K562 (cell line): ENCODE measurements around the gene SLC39A3. TPM values are rescaled to one million over a fixed set of nuclear protein-coding genes. Genes with fewer than 3 reads are reported as not detected.

ENCODE experiments used
- ATAC-seq: fragments of 200-7000 bp; cut with Tn5 transposase; 3 replicates; pipeline ENCODE4 v1.9.1; 2020; ENCODE audit warnings: moderate library complexity
- BruUV-seq: library from RNA; stranded (reverse); fragments of 400-500 nt; replicated peaks from 2 replicates; lab custom pipeline; 2021; lab: Mats Ljungman, UMichigan
- CTCF ChIA-PET: fragments of 300-600 bp; formaldehyde crosslinking; extraction: SDS; loops from one replicate; lab custom pipeline; 2021; ENCODE audit warnings: low intra/inter-chr PET ratio; lab: Yijun Ruan, JAX
- POLR2A ChIA-PET: fragments of 300-600, 350-650 bp; sonication (Branson Sonifier 250); formaldehyde crosslinking; extraction: SDS; loops from one replicate; lab custom pipeline; 2021; ENCODE audit warnings: antibody characterized with exemption, inconsistent platforms; lab: Yijun Ruan, JAX
- DNase-seq, 4 experiments: peaks; one replicate each; pipeline versions ENCODE4 v3.0.0 to v3.0.0-alpha.2; 2011 to 2018; ENCODE audit warnings: low spot score in 3 of 4, mixed read lengths in 3 of 4; ENCODE audit errors: extremely low read depth in 1 of 4
- FAIRE-seq: peaks from 2 replicates; lab custom pipeline; 2011; peaks lifted over from hg19 to GRCh38; lab: Jason Lieb, UNC
- H2AFZ ChIP-seq: 2 replicates; pipeline ENCODE4 v1.6.0; 2011; ENCODE audit warnings: low read depth, low read length, control low read depth, inconsistent platforms
- H3K27ac ChIP-seq: fragments of 200-600 bp; 3 replicates; pipeline ENCODE4 v1.8.0; 2011; ENCODE audit warnings: low read depth, mild to moderate bottlenecking, control low read depth, inconsistent platforms, low read length, moderate library complexity, mixed read lengths; ENCODE audit errors: extremely low read depth
- H3K27me3 ChIP-seq, 2 experiments: fragments of 300-600 bp in 1 of 2; 2 replicates in 1 of 2; 3 replicates in 1 of 2; pipeline versions ENCODE4 v1.6.0 to v1.8.0; 2011; ENCODE audit warnings: inconsistent platforms in 2 of 2, low read length in 2 of 2, mild to moderate bottlenecking in 1 of 2, mixed read lengths in 1 of 2, moderate library complexity in 1 of 2; ENCODE audit not compliant: control insufficient read depth in 2 of 2, insufficient read depth in 2 of 2
- H3K36me3 ChIP-seq: fragments of 300-600 bp; 3 replicates; pipeline ENCODE4 v1.8.0; 2011; ENCODE audit warnings: mild to moderate bottlenecking, low read length, inconsistent platforms; ENCODE audit not compliant: control insufficient read depth, insufficient read depth
- H3K4me1 ChIP-seq, 2 experiments: fragments of 200-600 bp in 1 of 2; replicated peaks in 1 of 2; 2 replicates in 1 of 2; 3 replicates in 1 of 2; pipeline versions ENCODE4 v1.5.1 to v1.8.0; 2011; ENCODE audit warnings: inconsistent platforms in 2 of 2, low read length in 2 of 2, mild to moderate bottlenecking in 1 of 2, mixed read lengths in 1 of 2, moderate library complexity in 1 of 2; ENCODE audit not compliant: control insufficient read depth in 2 of 2, insufficient read depth in 2 of 2
- H3K4me2 ChIP-seq: 2 replicates; pipeline ENCODE4 v1.6.1; 2011; ENCODE audit warnings: low read length, control low read depth, inconsistent platforms, mixed read lengths; ENCODE audit not compliant: insufficient read depth
- H3K4me3 ChIP-seq: fragments of 200-600 bp; sonication (generic), shearing (Covaris generic); 2 replicates; pipeline ENCODE4 v1.5.1; 2016; ENCODE audit warnings: control low read depth, inconsistent platforms
- H3K79me2 ChIP-seq: fragments of 200-600 bp; 3 replicates; pipeline ENCODE4 v1.8.0; 2011; ENCODE audit warnings: low read length, inconsistent platforms; ENCODE audit not compliant: control insufficient read depth, insufficient read depth
- H3K9ac ChIP-seq, 2 experiments: 2 replicates each; pipeline versions ENCODE4 v1.6.0 to v1.6.1; 2011; ENCODE audit warnings: low read depth in 2 of 2, low read length in 2 of 2, control low read depth in 1 of 2, inconsistent platforms in 1 of 2, mild to moderate bottlenecking in 1 of 2, mixed read lengths in 1 of 2; ENCODE audit not compliant: insufficient read depth in 1 of 2
- H3K9me1 ChIP-seq: one replicate; pipeline ENCODE4 v1.6.0; 2011; ENCODE audit warnings: inconsistent platforms, mild to moderate bottlenecking, low read length, moderate library complexity; ENCODE audit not compliant: control insufficient read depth, insufficient read depth
- H3K9me3 ChIP-seq: replicated peaks from 2 replicates; pipeline ENCODE4 v1.5.1; 2011; ENCODE audit warnings: low read depth, low read length, inconsistent platforms; ENCODE audit not compliant: control insufficient read depth, insufficient read depth
- H4K20me1 ChIP-seq: replicated peaks from 2 replicates; pipeline ENCODE4 v1.6.1; 2011; ENCODE audit warnings: low read length, inconsistent platforms, mixed read lengths; ENCODE audit not compliant: control insufficient read depth, insufficient read depth
- CBX5 ChIP-seq: IDR thresholded peaks from 2 replicates; pipeline ENCODE4 v1.6.1; 2014; ENCODE audit warnings: low read depth, borderline replicate concordance
- HCFC1 ChIP-seq: IDR thresholded peaks from 2 replicates; pipeline ENCODE4 v1.6.1; 2012; ENCODE audit warnings: low read depth, low read length, improper control_type of control experiment
- HOXB6 ChIP-seq: fragments of 250-450 bp; sonication (Bioruptor Pico); IDR thresholded peaks from 2 replicates; pipeline ENCODE4 v1.5.1; 2022; ENCODE audit warnings: mild to moderate bottlenecking, borderline replicate concordance
- MAZ ChIP-seq, 2 experiments: fragments of 450-650 bp in 1 of 2; sonication (generic) in 1 of 2; formaldehyde crosslinking; IDR thresholded peaks in 1 of 2; conservative IDR thresholded peaks in 1 of 2; 2 replicates each; pipeline versions ENCODE4 v1.4.0 to v1.5.0; 2020; ENCODE audit warnings: mild to moderate bottlenecking in 1 of 2, missing genetic modification reagents in 1 of 2
- MCM7 ChIP-seq, 2 experiments: fragments of 450-650 bp; IDR thresholded peaks; 2 replicates each; pipeline ENCODE4 v1.6.1; 2016 to 2018
- MYNN ChIP-seq, 2 experiments: sonication (generic); formaldehyde crosslinking in 1 of 2; IDR thresholded peaks; 2 replicates each; pipeline versions ENCODE4 v1.5.0 to v1.6.1; 2016 to 2020; ENCODE audit warnings: antibody characterized with exemption in 1 of 2, missing genetic modification reagents in 1 of 2
- NBN ChIP-seq: fragments of 450-650 bp; IDR thresholded peaks from 2 replicates; pipeline ENCODE4 v1.6.1; 2016; ENCODE audit warnings: low read depth, mild to moderate bottlenecking
- NCOA4 ChIP-seq: fragments of 450-650 bp; IDR thresholded peaks from 2 replicates; pipeline ENCODE4 v1.6.1; 2018; ENCODE audit warnings: mild to moderate bottlenecking; ENCODE audit not compliant: partially characterized antibody
- POLR2G ChIP-seq: fragments of 200-400 bp; formaldehyde crosslinking; IDR thresholded peaks from 2 replicates; pipeline ENCODE4 v1.6.1; 2017; ENCODE audit warnings: low read depth, mild to moderate bottlenecking, antibody characterized with exemption, low read length, moderate library complexity
- SP2 ChIP-seq: IDR thresholded peaks from 2 replicates; pipeline ENCODE4 v1.6.1; 2011; ENCODE audit warnings: mild to moderate bottlenecking, low read depth, low read length, moderate library complexity; ENCODE audit not compliant: poor library complexity, severe bottlenecking; ENCODE audit errors: extremely low read depth
- ZBTB7A ChIP-seq: IDR thresholded peaks from 2 replicates; pipeline ENCODE4 v1.6.1; 2011; ENCODE audit warnings: low read depth, mild to moderate bottlenecking, low read length, moderate library complexity, borderline replicate concordance; ENCODE audit not compliant: control insufficient read depth
- ZNF134 ChIP-seq: fragments of 250-450 bp; sonication (Bioruptor Pico); conservative IDR thresholded peaks from 2 replicates; pipeline ENCODE4 v1.4.0; 2020
- ZNF445 ChIP-seq: fragments of 250-450 bp; sonication (Bioruptor Pico); IDR thresholded peaks from 2 replicates; pipeline ENCODE4 v1.4.0; 2020; ENCODE audit warnings: low read depth, mild to moderate bottlenecking, moderate library complexity
- ZNF512 ChIP-seq: IDR thresholded peaks from 2 replicates; pipeline ENCODE4 v1.6.1; 2016; ENCODE audit warnings: missing genetic modification characterization, missing compliant biosample characterization
- ZSCAN32 ChIP-seq: fragments of 450-650 bp; formaldehyde crosslinking; IDR thresholded peaks from 2 replicates; pipeline ENCODE4 v1.4.0; 2020; ENCODE audit warnings: mild to moderate bottlenecking, moderate library complexity
- WGBS: fragments of 100-300 bp; shearing (Covaris generic); methylation state at CpG from one replicate; pipeline ENCODE4 v1.1.6; 2016; ENCODE audit warnings: low coverage, mixed read lengths; ENCODE audit not compliant: insufficient coverage; ENCODE audit errors: missing lambda C conversion rate; 5-methylcytosine and 5-hydroxymethylcytosine counted together
- in situ Hi-C: fragments of 300-500 bp; cut with MboI; formaldehyde crosslinking; loops from 4 replicates; pipeline ENCODE4 v1.15.0; 2018; ENCODE audit warnings: inconsistent platforms, mixed read lengths
- intact Hi-C: fragments of 100-400 bp; cut with micrococcal nuclease; formaldehyde crosslinking; loops from 2 replicates; pipeline ENCODE4 v1.14.2; 2022
- polyA plus RNA-seq, 8 experiments: library from polyadenylated mRNA; depleted of rRNA in 4 of 8; stranded (reverse) in 5 of 8; unstranded in 3 of 8; fragments of >200 nt; fragmentation: Nextera tagmentation in 2 of 8; fragmentation: Illumina TruSeq in 1 of 8; extraction: Ambion mirVana in 2 of 8; extraction: Trizol in 1 of 8; gene quantifications; 2 replicates each; pipeline versions ENCODE4 v1.2.1 to v1.2.3, GENCODE V29; 2011 to 2014; ENCODE audit warnings: inconsistent platforms in 1 of 8, missing spikeins in 1 of 8
- total RNA-seq, 7 experiments: library from RNA; depleted of rRNA in 6 of 7; stranded (reverse); fragments of >200 nt in 6 of 7; fragmentation: Illumina TruSeq in 2 of 7; extraction: Trizol in 2 of 7; gene quantifications; 2 replicates each; pipeline versions ENCODE4 v1.2.1 to v1.2.3, GENCODE V29; 2011 to 2021; ENCODE audit warnings: low replicate concordance in 1 of 7
- TF ChIP-seq, protein P1 (sequence below): IDR thresholded peaks from 2 replicates; pipeline ENCODE4 v1.6.1; 2011; ENCODE audit not compliant: insufficient read length; ENCODE audit errors: extremely low read depth
- TF ChIP-seq, protein P2 (sequence below): sonication (generic); formaldehyde crosslinking; IDR thresholded peaks from 2 replicates; pipeline ENCODE4 v1.8.0; 2022; ENCODE audit warnings: mild to moderate bottlenecking, missing genetic modification reagents, borderline replicate concordance

The SLC39A3 gene
- total and polyA plus RNA-seq, 9 of the 15 experiments (the other 6 are each of a cell fraction or from before 2014, with no cell fraction given) = 2.3 to 215 (median 127) TPM

- H3K4me2 ChIP-seq = no peak overlapping the region
- no peaks in the 10 kb centered on the region for H4K20me1 ChIP-seq
- no peak for FAIRE-seq
- intact Hi-C loops = no loop called here
- H3K79me2 ChIP-seq = no peaks in the 10 kb centered on the region
- no peaks in the 10 kb centered on the region for H3K9me1 ChIP-seq
- no peak overlapping the region for H3K27ac ChIP-seq
- WGBS = 61% methylated on average over 22 of the region's 37 CpGs
- H2AFZ ChIP-seq = no peak overlapping the region
- H3K9ac ChIP-seq = peak overlapping the region in 1 of 2 experiments; percentile 90; a peak in 2 of 4 replicates
- ChIA-PET POLR2A (no interaction called here), CTCF (no interaction called here)
- no peak for DNase-seq
- no peaks in the 10 kb centered on the region for H3K27me3 ChIP-seq
- BruUV-seq = no TSS peak
- 0 out of 2 replicates have a peak, but pooled peaks cover 4% of the 10 kb centered on the region for H3K9me3 ChIP-seq
- in situ Hi-C loops = no loop called here
- no peaks in the 10 kb centered on the region for H3K36me3 ChIP-seq
- peaks cover 17 to 56% of the 10 kb centered on the region in 2 experiments for H3K4me1 ChIP-seq
- no peak for ATAC-seq
- H3K4me3 ChIP-seq = peak overlapping the region; percentile 42
- TF ChIP-seq, protein P1, sequence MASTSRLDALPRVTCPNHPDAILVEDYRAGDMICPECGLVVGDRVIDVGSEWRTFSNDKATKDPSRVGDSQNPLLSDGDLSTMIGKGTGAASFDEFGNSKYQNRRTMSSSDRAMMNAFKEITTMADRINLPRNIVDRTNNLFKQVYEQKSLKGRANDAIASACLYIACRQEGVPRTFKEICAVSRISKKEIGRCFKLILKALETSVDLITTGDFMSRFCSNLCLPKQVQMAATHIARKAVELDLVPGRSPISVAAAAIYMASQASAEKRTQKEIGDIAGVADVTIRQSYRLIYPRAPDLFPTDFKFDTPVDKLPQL = no peak
- no peak for TF ChIP-seq POLR2G
- no peak for TF ChIP-seq ZNF445
- no peak for TF ChIP-seq HOXB6 (CRISPR knock-in tag)
- no peak for TF ChIP-seq ZSCAN32 (CRISPR knock-in tag)
- no peak for TF ChIP-seq MAZ (CRISPR knock-in tag; conservative IDR thresholded peaks at IDR 0.05 in 1 of 2, IDR thresholded peaks at IDR 0.05 in 1 of 2)
- TF ChIP-seq NBN = no peak
- no peak for TF ChIP-seq CBX5
- TF ChIP-seq SP2 = no peak
- no peak for TF ChIP-seq MYNN (IDR thresholded peaks at IDR 0.05)
- no peak for TF ChIP-seq MYNN (CRISPR knock-in tag; IDR thresholded peaks at IDR 0.05)
- TF ChIP-seq MCM7 (IDR thresholded peaks at IDR 0.05) = no peak
- no peak for TF ChIP-seq ZNF512
- TF ChIP-seq HCFC1 = no peak
- no peak for TF ChIP-seq NCOA4
- TF ChIP-seq, protein P2, sequence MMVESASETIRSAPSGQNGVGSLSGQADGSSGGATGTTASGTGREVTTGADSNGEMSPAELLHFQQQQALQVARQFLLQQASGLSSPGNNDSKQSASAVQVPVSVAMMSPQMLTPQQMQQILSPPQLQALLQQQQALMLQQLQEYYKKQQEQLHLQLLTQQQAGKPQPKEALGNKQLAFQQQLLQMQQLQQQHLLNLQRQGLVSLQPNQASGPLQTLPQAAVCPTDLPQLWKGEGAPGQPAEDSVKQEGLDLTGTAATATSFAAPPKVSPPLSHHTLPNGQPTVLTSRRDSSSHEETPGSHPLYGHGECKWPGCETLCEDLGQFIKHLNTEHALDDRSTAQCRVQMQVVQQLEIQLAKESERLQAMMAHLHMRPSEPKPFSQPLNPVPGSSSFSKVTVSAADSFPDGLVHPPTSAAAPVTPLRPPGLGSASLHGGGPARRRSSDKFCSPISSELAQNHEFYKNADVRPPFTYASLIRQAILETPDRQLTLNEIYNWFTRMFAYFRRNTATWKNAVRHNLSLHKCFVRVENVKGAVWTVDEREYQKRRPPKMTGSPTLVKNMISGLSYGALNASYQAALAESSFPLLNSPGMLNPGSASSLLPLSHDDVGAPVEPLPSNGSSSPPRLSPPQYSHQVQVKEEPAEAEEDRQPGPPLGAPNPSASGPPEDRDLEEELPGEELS (CRISPR knock-in tag) = no peak
- peak; percentile 60; the same call in 1 of the 2 replicates for TF ChIP-seq ZBTB7A
- no peak for TF ChIP-seq ZNF134 (CRISPR knock-in tag)
Observed at GRCh38 chr19:2719920-2720776, 19.7 kb downstream of the SLC39A3 start.
